HG03575 (cell line): ENCODE results near the gene DBNDD1.
"Not testable (repeated sequence)": the region's sequence is repeated elsewhere in the genome, so short reads cannot be mapped to it uniquely, and the experiment has no call there.

Experiments used
- ATAC-seq: cut with Tn5 transposase; IDR thresholded peaks from one replicate; pipeline ENCODE4 v1.9.1; 2021; ENCODE audit not compliant: unreplicated experiment, insufficient number of reproducible peaks, low FRiP score; ENCODE audit errors: extremely low read depth

DBNDD1 gene, protein sequence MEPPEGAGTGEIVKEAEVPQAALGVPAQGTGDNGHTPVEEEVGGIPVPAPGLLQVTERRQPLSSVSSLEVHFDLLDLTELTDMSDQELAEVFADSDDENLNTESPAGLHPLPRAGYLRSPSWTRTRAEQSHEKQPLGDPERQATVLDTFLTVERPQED

DNA sequence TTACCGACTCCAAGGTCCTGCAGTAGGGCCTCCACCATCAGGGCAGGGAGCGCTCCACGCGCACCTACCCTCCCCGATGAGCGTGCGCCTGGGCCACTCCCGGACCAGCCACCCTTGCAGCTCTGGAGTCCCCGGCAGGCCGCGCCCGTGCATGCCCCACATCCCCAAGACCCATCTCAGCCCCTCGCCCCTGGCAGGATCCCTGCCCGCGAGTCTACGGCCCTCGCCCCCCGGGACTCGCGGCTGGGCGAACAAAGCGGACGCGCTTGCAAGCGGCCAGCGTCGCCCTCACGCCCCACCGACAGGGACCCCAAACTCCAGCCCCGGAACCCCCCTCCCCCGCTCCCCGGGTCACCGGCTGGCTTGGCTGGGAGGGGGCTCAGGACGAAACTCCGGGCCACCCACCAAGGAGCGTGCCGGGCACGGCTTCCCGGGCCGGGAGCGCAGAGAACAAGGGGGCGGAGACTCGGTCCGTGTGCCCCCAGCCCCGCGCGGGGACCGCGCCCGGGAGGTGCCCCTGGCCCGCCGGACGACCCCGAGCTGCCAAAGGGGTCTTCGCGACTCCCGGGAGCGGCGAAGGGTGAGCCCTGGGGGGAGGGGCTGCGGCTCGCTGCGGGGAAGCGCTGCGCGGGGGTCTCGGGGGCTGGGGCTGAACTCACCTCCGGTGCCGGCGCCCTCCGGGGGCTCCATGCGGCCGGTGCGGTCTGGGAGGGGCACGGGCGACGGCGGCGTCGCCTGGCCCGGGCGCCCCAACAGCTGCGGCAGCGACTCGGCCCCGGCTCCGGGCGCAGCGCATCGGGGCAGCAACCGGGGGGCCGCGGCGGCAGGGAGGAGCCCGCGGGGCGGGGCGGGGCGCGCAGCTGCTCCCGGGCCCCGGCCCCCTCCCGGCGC lies at the start of gene DBNDD1:
TSS of gene DBNDD1 (minus strand) at position 805 of the 891 bp plus-strand sequence. CDS start at position 690, 115 bp downstream.
- ATAC-seq = no peak

DNA sequence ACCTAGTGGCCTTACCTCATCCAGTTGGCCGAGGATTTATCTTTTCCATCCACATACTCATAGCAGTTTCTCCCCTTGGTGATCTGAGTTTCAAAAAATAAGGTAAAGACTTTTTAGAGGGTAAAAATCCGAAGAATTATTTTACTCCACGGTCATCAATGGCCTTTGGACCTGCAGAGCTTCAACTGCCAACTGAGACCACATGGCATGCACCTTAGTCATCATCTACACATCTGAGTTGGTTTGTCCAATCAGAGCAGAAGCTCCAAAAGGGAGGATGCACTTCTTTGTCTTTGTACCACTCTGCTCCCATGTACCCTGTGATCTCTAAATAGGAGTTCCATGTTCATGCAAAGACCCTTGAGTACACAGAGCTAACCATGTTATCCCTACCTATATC lies 42.2 kb upstream of the DBNDD1 start:
- no peak for ATAC-seq

DNA sequence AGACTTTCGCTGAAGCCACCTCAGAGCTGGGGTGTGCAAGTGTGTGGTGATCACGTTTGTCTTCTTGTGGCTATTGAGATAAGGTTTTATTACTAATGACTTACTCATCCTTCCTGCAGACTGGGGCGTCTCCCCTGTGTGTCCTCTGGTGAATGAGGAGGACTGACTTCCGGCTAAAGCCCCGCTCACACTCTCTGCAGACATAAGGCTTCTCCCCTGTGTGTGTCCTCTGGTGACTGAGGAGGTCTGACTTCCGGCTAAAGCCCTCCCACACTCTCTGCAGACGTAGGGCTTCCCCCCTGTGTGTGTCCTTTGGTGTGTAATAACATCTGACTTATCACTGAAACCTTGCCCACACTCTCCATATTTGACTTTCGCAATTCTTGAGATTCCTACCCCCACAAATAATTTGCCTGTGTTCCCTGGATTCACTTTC lies 38.5 kb upstream of the DBNDD1 start:
- no peak for ATAC-seq

DNA sequence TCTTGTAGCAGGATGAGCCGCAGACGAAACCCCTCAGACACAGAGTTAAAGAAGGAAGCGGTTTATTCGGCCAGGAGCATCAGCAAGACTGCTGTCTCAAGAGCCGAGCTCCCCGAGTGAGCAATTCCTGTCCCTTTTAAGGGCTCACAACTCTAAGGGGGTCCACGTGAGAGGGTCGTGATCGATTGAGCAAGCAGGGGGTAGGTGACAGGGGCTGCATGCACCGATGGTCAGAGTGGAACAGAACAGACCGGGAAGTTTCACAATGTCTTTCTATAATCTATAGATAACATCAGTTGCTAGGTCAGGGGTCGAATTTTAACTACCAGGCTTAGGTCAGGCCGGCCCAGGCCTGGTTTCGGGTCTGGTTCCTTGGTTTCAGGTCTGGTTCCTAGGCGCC lies 37.3 kb upstream of the DBNDD1 start:
- not testable (repeated sequence) for ATAC-seq

DNA sequence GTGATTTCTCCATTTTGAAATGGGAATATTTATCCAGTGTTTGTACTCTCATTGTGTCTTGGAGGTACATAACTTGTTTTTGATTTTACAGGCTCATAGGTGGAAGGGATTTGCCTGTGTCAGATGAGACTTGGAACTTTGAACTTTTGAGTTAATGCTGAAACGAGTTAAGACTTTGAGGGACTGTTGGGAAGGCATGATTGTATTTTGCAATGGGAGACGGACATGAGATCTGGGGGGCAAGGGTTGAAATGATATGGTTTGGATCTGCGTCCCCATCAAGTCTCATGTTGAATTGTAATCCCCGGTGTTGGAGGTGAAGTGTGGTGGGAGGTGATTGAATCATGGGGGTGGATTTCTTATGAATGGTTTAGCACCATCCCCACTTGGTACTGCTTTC lies 36.1 kb upstream of the DBNDD1 start:
- no peak for ATAC-seq

DNA sequence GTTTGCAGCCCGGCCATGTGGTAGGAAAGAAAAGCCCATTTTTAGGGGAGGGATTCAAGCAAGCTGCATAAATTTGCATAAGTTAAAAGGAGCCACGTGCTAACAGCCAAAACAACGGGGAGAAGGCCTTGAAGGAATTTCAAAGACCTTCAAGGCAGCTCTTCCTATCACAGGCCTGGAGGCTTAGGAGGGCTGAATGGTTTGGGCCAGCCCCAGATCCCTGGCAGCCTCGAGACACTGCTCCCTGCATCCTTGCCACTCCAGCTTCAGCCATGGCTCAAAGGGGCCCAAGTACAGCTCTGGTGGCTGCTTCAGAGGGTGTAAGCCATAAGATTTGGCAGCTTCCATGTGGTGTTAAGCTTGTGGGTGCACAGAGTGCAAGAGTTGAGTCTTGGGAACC lies 35.3 kb upstream of the DBNDD1 start:
- ATAC-seq = no peak

DNA sequence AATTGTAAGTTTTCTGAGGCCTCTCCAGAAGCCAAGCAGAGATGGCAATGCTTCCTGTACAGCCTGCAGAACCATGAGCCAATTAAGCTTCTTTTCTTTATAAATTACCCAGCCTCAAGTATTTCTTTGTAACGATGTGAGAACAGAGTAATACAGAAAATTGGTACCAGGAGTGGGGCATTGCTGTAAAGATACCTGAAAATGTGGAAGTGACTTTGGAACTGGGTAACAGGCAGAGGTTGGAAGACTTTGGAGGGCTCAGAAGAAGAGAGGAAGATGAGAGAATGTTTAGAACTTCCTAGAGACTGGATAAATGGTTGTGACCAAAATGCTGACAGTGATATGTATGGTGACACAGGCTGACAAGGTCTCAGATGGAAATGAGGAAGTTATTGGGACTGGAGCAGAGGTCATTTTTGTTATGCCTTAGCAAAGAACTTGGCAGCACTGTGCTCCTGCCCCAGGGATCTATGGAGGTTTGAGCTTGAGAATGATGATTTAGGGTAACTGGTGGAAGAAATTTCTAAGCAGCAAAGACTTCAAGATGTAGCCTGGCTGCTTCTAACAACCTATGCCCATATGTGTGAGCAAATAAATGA lies 34.7 kb upstream of the DBNDD1 start:
- no peak for ATAC-seq

DNA sequence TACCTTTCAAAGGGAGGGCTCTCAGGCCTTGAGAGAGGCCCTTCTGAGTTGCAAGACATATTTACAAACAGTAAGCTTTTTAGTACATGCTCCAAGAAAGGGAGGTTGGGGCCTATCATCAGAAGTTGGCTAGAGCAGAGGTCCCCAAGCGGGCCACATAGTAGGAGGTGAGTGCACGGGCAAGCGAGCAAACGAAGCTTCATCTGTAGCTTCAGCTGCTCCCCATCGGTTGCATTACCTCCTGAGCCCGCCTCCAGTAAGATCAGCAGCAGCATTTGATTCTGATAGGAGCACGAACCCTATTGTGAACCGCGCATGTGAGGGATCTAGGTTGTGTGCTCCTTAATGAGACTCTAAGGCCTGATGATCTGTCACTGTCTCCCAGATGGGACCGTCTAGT lies 31.7 kb upstream of the DBNDD1 start:
- ATAC-seq = no peak

DNA sequence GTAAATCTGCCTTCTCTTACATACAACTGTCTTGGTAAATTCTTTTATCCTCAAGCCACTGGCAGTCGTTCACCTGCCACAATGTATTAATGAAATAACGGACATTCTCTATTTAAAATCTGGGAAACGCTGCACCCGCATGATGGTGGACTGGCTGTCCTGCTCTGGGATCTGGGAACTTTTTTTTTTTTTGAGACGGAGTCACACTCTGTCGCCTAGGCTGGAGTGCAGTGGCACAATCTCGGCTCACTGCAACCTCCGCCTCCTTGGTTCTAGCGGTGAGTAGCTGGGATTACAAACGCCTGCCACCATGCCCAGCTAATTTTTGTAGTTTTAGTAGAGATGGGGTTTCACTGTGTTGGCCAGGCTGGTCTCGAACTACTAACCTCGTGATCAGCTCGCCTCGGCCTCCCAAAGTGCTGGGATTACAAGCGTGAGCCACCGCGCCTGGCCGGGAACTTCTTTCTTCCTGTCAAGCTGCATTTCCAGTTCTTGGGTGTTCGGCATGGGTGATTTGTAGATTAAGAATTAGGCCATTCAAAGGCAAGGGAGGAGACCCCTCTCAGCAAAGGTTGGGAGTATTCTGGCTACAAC lies 29.6 kb upstream of the DBNDD1 start:
- ATAC-seq = no peak

DNA sequence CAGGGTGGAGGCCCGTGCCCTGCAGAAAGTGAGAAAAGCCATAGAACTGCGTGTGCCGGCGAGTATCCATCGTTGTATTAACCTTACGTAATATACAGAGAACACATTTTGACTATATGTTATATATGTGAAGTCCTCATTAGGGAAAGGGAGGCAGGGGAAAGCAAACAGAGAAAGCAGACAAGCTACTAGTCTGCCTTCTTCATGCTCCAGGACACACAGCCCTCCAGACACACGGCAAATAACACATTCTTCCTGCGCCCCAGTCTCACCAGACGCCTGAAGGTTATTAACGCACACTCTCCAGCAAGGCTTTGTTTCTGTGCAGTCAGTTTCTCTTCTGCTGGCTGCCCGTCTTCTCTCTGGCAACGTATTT lies 29.1 kb upstream of the DBNDD1 start:
- ATAC-seq = no peak

DNA sequence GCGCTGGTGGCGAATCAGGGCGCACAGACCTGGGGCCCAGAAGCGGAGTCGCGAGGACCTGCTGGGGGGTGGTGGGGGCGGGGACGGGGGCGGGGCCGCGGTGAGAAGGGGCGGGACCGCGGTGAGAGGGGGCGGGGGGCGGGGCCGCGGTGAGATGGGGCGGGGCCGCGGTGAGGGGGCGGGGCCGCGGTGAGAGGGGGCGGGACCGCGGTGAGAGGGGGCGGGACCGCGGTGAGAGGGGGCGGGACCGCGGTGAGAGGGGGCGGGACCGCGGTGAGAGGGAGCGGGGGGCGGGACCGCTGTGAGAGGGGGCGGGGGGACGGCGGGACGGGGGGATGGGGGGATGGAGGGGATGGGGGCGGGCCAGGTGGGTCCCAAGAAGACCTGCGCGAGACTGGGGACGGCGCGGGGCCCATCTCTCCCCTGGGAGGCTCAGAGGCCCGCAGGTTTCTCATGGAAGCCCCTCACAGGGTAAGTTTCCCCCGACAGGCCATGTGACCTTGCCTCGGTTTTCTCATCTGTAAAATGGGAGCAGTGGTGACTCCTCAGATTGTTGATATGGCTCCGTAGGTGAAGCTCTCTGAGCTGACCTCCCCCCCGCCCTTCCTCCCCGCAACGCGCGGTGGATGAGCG lies 28.6 kb upstream of the DBNDD1 start:
- no peak for ATAC-seq

DNA sequence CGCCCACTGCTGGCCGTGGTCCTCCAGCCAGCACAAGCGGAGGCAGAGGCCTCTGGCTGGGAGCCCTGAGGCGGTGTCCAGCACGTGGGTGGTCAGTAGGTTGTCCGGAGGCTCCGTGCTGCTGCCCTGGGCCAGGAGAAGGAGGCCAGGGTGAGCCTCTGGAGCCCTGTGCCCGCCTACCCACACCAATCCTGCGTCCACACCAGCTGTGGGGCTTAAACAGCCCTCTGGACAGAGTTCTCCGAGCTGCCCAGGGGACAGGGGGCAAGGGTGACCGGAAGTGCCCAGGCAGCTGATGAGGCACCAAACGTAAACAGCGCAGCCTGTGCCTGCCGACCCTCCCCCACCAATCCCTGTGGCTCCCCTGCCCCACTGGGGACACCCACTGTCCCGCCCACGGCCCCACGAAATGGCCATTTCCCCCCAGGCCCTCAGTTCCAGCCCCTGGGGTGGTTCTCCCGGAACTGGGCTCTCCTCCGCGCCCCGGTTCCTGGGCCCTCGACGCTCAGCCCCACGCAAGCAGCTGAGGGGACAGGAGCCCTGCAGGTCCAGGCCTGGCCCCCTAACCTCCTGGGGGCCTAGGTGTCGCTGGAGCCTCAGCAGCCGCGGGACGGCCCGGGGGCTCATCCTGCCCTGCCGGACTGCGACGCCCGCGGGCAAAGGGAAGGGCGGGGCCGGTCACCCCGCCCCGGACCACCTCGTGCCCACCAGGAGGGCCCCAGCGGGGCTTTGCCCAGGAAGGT lies 27.9 kb upstream of the DBNDD1 start:
- no peak for ATAC-seq

DNA sequence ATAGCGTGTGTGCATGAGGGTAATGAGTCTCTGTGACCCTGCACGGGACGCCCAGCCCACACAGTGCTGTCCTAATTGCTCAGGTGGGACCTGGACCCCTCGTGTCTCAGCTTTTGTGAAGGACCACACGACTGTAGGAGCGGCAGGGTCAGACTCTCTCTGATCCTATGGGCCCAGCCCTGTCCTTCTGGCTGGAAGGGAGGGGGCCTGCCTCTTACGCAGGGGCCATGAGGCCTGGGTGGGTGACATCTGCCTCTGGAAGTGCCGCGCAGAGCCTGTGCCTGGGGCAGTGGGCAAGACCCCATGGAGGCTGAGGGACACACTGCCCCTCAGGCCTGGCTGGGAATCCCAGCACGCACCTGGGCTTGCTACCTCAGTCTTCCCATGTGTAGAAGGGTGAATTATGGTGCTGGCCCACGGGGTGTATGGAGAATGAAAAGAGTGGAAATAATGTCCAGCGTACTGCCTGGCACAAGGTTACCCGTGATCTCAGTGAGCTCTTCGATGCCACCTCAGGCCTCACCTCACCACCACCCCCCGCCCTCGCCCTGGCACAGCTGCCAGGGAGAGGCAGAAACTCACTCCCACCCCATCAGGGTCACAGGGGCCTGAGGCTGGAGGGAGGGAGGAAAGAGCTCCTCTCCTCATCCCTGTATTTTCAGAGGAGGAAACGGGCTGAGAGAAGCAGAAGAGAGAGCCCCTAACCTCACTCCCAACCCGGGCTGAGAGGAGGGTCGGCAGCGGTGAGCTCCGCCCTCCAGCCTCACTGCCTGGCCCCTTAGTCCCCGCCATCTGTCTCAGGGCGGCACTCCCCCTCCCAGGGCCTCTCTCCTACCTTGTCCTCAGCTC lies 27.1 kb upstream of the DBNDD1 start:
- ATAC-seq = no peak

DNA sequence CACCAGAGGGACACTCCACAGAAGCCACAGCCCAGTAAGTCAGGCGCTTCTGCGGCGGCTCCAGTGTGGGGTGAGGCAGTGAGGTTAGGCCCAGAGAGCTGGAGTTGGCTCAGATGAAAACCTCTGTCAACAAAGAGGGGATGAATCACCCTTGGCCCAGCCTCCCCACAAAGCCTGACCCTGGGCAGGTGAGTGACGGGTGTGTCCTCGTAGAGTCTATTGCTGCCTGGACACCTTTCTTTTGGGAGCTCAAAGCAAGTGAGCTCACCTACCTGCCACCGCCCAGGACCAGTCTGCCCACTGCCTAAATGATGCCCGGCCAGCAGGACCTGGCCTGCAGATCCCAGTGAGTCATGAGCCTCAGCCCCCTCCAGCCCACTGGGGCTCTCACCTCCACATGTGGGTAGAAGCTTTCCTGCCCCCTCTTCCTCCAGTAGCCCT lies 24.9 kb upstream of the DBNDD1 start:
- ATAC-seq = no peak

DNA sequence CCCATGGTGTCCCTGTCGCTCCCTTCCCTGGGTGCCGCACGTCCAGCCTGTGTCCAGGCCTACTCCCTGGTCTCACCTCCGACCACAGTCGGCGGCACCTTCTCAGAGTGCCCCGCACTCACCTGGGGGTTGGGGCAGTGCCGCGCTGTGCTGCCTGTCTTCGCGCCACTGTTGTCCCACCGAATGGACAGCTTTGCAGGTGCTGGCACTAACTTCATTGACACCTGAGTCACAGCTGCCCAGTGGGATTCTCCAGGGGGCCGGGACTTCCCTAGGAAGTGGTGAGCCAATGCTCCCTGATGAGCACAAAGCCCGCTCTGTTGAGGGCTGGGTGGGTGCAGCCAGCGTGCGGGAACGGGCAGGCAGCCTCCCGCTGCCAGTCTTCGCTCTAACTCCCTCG lies 24.3 kb upstream of the DBNDD1 start:
- ATAC-seq = no peak

DNA sequence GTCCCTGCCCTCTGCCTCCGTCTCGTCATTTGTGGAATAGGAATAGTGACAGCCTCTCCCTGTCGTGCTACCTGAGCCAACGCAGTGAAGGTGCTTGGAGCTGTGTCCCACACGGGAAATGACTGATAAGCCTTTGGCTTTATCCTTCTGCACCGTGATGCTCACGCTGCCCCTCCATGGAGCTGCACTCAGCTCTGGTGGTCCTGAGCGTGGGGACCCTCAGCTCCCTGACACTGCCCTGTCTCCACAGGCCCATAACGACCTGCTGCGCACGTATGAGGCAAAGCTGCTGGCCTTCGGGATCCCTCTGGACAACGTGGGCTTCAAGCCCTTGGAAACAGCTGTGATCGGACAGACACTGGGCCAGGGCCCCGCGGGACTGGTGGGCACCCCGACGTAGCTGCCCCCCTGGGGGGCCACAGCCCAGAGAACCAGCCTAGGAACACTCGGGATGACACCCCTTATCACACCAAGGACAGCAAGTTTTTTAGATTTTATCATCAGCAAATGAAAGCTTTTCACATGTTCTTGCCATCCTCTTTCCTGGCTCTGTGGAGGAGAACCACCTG lies 23.8 kb upstream of the DBNDD1 start:
- no peak for ATAC-seq

DNA sequence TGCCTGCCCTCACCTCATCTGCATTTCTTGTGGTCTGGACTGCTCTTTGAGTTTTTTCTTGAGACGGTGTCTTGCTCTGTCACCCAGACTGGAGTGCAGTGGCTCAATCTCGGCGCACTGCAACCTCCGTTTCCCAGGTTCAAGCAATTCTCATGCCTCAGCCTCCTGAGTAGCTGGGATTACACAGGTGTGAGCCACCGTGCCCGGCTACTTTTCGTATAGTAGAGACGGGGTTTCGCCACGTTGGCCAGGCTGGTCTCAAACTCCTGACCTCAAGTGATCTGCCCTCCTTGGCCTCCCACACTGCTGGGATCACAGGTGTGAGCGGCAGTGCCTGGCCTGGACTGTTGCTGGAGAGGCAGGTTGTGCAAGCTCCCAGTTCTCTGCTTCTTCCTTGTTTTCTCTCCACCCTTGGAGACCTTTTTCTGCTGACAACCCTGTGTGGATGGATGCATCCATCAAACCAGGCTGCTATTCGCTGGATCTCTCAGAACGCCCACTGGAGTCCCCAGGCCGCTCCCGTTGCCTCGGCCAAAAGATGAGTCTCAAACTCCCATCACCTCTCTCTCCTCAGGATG lies 22.7 kb upstream of the DBNDD1 start:
- ATAC-seq = no peak
